GM21390 (cell line): ENCODE results near the gene PPM1H.

ENCODE experiments used
- ATAC-seq: cut with Tn5 transposase; IDR thresholded peaks from one replicate; pipeline ENCODE4 v1.9.1; 2021; ENCODE audit not compliant: unreplicated experiment

Gene PPM1H

GRCh38 chr12:62657363-62657632 is 277.7 kb downstream of the PPM1H start:
- ATAC-seq: no peak

- ATAC-seq: no peak
Measured at GRCh38 chr12:62656591-62657362, 278.2 kb downstream of the PPM1H start.

- no peak for ATAC-seq
Measured at GRCh38 chr12:62655666-62656151, 279.2 kb downstream of the PPM1H start.

GRCh38 chr12:62654326-62655241 is 280.4 kb downstream of the PPM1H start:
- no peak for ATAC-seq

GRCh38 chr12:62653740-62654139 is 281.2 kb downstream of the PPM1H start:
- ATAC-seq: no peak

- ATAC-seq: no peak
Measured at GRCh38 chr12:62653304-62653703, 281.6 kb downstream of the PPM1H start.

- no peak for ATAC-seq
Measured at GRCh38 chr12:62651138-62651537, 283.8 kb downstream of the PPM1H start.

- no peak for ATAC-seq
Measured at GRCh38 chr12:62649412-62650138, 285.4 kb downstream of the PPM1H start.

GRCh38 chr12:62647586-62647985 is 287.4 kb downstream of the PPM1H start:
- no peak for ATAC-seq

GRCh38 chr12:62646566-62646965 is 288.4 kb downstream of the PPM1H start:
- no peak for ATAC-seq

- ATAC-seq: no peak
Measured at GRCh38 chr12:62643486-62643885, 291.5 kb downstream of the PPM1H start.

GRCh38 chr12:62642486-62642885 is 292.5 kb downstream of the PPM1H start:
- ATAC-seq: no peak

- ATAC-seq: peak; percentile 90
Measured at GRCh38 chr12:62640910-62641448, 294.0 kb downstream of the PPM1H start.

- ATAC-seq: no peak
Measured at GRCh38 chr12:62637679-62638078, 297.3 kb downstream of the PPM1H start.

- ATAC-seq: no peak
Measured at GRCh38 chr12:62635649-62636048, 299.3 kb downstream of the PPM1H start.

GRCh38 chr12:62632411-62632918 is 302.5 kb downstream of the PPM1H start:
- ATAC-seq: no peak

- ATAC-seq: no peak
Measured at GRCh38 chr12:62631471-62632410, 303.2 kb downstream of the PPM1H start.

GRCh38 chr12:62629971-62630739 is 304.8 kb downstream of the PPM1H start:
- no peak for ATAC-seq

- ATAC-seq: no peak
Measured at GRCh38 chr12:62629413-62629812, 305.5 kb downstream of the PPM1H start.
